GM19467 (cell line): ENCODE measurements around the gene EDN3.
"Not testable (repeated sequence)": the region's sequence is repeated elsewhere in the genome, so short reads cannot be mapped to it uniquely, and the experiment has no call there.

ENCODE experiments used
- ATAC-seq: cut with Tn5 transposase; IDR thresholded peaks from one replicate; pipeline ENCODE4 v1.9.1; 2021; ENCODE audit warnings: mild to moderate bottlenecking, moderate library complexity; ENCODE audit not compliant: unreplicated experiment

The EDN3 gene

GRCh38 chr20:59334651-59335300 lies 34.4 kb downstream of the EDN3 start:
- no peak for ATAC-seq

- no peak for ATAC-seq
Observed at GRCh38 chr20:59335377-59335776, 35.0 kb downstream of the EDN3 start.

GRCh38 chr20:59336540-59336939 lies 36.1 kb downstream of the EDN3 start:
- no peak for ATAC-seq

GRCh38 chr20:59338444-59338843 lies 38.0 kb downstream of the EDN3 start:
- not testable (repeated sequence) for ATAC-seq

- ATAC-seq: no peak
Observed at GRCh38 chr20:59340201-59340885, 39.9 kb downstream of the EDN3 start.

GRCh38 chr20:59341285-59342022 lies 41.0 kb downstream of the EDN3 start:
- ATAC-seq: not testable (repeated sequence)

GRCh38 chr20:59342023-59342957 lies 41.9 kb downstream of the EDN3 start:
- ATAC-seq: no peak

GRCh38 chr20:59346061-59346460 lies 45.6 kb downstream of the EDN3 start:
- ATAC-seq: no peak

GRCh38 chr20:59349277-59349676 lies 48.9 kb downstream of the EDN3 start:
- no peak for ATAC-seq

- ATAC-seq: no peak
Observed at GRCh38 chr20:59350330-59351156, 50.1 kb downstream of the EDN3 start.

GRCh38 chr20:59351157-59352040 lies 51.0 kb downstream of the EDN3 start:
- no peak for ATAC-seq

- ATAC-seq: no peak
Observed at GRCh38 chr20:59352541-59352940, 52.1 kb downstream of the EDN3 start.

- ATAC-seq: no peak
Observed at GRCh38 chr20:59352990-59353389, 52.6 kb downstream of the EDN3 start.

- ATAC-seq: no peak
Observed at GRCh38 chr20:59354460-59354859, 54.0 kb downstream of the EDN3 start.

GRCh38 chr20:59355242-59355641 lies 54.8 kb downstream of the EDN3 start:
- no peak for ATAC-seq

- no peak for ATAC-seq
Observed at GRCh38 chr20:59356662-59357165, 56.3 kb downstream of the EDN3 start.

- ATAC-seq: not testable (repeated sequence)
Observed at GRCh38 chr20:59358793-59359192, 58.4 kb downstream of the EDN3 start.

GRCh38 chr20:59359906-59360725 lies 59.7 kb downstream of the EDN3 start:
- no peak for ATAC-seq
